Measurements from ENCODE around the gene PPM1A.

Gene PPM1A

DNA sequence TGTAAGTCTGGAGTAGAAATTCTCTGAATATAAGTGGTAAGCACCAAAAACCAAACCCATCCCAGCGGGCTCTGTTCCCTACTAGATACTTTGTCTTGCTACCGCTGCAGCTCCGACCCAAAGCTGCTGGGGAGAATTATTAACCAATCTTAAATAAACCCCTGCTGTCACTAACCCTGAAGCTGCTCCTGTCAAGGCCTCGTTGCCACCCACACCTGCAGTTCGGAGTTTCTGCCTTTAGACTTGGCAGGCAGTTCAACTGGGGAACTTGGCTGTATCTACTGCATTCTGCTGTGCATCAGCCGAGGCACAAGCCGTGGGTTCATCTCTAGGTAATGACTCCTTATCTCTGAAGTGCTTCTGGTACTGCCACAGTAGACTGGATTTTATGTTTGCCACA lies 55.5 kb downstream of the PPM1A start:
- Histone ChIP-seq H3K27me3 (ENCODE audit: insufficient read depth, poor library complexity, severe bottlenecking) (no peaks in the 10 kb centered on the region), H3K4me1 (ENCODE audit: insufficient read depth, poor library complexity, severe bottlenecking) (no peaks in the 10 kb centered on the region), H3K4me3 (ENCODE audit: severe bottlenecking) (no peak overlapping the region), H3K9me3 (ENCODE audit: severe bottlenecking) (no peaks in the 10 kb centered on the region), H3K27ac (ENCODE audit: poor library complexity, severe bottlenecking) (no peak overlapping the region), H3K36me3 (ENCODE audit: low read depth) (0 out of 2 replicates have a peak, but pooled peaks cover 4% of the 10 kb centered on the region)
- ATAC-seq (ENCODE audit: low read depth) (no peak), DNase-seq (ENCODE audit: low spot score) (no peak)
- TF ChIP-seq, protein P1, sequence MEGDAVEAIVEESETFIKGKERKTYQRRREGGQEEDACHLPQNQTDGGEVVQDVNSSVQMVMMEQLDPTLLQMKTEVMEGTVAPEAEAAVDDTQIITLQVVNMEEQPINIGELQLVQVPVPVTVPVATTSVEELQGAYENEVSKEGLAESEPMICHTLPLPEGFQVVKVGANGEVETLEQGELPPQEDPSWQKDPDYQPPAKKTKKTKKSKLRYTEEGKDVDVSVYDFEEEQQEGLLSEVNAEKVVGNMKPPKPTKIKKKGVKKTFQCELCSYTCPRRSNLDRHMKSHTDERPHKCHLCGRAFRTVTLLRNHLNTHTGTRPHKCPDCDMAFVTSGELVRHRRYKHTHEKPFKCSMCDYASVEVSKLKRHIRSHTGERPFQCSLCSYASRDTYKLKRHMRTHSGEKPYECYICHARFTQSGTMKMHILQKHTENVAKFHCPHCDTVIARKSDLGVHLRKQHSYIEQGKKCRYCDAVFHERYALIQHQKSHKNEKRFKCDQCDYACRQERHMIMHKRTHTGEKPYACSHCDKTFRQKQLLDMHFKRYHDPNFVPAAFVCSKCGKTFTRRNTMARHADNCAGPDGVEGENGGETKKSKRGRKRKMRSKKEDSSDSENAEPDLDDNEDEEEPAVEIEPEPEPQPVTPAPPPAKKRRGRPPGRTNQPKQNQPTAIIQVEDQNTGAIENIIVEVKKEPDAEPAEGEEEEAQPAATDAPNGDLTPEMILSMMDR (IDR thresholded peaks at IDR 0.05; ENCODE audit: poor library complexity, severe bottlenecking), result no peak

DNA sequence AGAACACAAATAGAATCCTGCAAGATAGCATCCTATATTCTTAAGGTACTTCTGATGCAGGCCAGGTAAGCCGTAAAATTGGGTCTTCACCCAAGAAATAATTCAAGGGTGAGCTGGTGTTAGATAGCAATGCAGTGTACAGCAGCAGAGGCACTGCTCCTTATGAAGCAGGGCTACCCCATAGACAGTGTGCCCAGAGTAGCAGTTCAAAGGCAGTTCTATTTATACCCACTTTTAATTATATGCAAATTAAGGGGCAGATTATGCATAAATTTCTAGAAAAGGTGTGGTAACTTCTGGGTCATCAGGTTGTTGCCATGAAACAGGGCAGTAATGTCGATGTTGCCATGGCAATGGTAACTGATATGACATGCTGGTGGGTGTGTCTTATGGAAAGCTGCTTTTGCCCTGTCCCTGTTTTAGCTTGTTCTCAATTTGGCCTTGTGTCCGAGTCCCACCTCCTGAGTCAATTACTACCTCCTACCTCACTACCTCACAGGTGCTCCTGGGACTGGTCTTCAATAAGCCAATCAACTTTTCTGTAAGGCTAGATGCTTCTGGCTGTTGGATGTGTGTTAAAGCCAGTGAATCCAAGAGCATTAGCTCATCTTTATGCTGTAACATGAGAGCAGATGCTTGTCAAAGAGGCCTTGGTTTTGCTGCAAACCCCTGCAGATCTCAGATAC lies 61.0 kb downstream of the PPM1A start:
- H3K4me3 ChIP-seq (ENCODE audit: severe bottlenecking), result no peak overlapping the region
- no peaks in the 10 kb centered on the region for H3K4me1 ChIP-seq (ENCODE audit: insufficient read depth, poor library complexity, severe bottlenecking)
- H3K9me3 ChIP-seq (ENCODE audit: severe bottlenecking), result no peaks in the 10 kb centered on the region
- DNase-seq (ENCODE audit: low spot score) (no peak), ATAC-seq (ENCODE audit: low read depth) (no peak)
- no peaks in the 10 kb centered on the region for H3K36me3 ChIP-seq (ENCODE audit: low read depth)
- TF ChIP-seq, protein P1 (IDR thresholded peaks at IDR 0.05; ENCODE audit: poor library complexity, severe bottlenecking), result no peak
- H3K27me3 ChIP-seq (ENCODE audit: insufficient read depth, poor library complexity, severe bottlenecking), result no peaks in the 10 kb centered on the region
- H3K27ac ChIP-seq (ENCODE audit: poor library complexity, severe bottlenecking), result no peak overlapping the region

DNA sequence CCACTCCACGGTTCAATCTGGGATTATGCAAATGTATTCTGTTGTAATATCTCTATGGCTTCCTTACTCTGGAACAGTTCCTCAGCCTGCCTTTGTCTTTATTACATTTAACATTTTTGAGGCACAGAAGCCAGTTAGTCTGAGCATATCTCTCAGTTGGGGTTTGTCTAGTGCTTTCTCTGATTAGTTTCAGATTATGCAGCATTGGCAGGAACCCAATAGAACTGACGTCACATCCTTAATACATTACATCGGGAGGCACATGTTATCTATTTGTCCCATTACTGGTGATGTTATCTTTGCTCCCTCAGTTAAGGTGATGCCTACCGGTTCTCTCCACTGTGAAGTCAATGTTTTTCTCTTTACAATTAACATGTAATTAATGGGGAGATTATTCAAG lies 62.4 kb downstream of the PPM1A start:
- DNase-seq (ENCODE audit: low spot score) (no peak), ATAC-seq (ENCODE audit: low read depth) (no peak)
- H3K4me3 ChIP-seq (ENCODE audit: severe bottlenecking), result no peak overlapping the region
- H3K36me3 ChIP-seq (ENCODE audit: low read depth), result no peaks in the 10 kb centered on the region
- H3K27me3 ChIP-seq (ENCODE audit: insufficient read depth, poor library complexity, severe bottlenecking), result no peaks in the 10 kb centered on the region
- no peak overlapping the region for H3K27ac ChIP-seq (ENCODE audit: poor library complexity, severe bottlenecking)
- H3K9me3 ChIP-seq (ENCODE audit: severe bottlenecking), result no peaks in the 10 kb centered on the region
- no peaks in the 10 kb centered on the region for H3K4me1 ChIP-seq (ENCODE audit: insufficient read depth, poor library complexity, severe bottlenecking)
- TF ChIP-seq, protein P1 (IDR thresholded peaks at IDR 0.05; ENCODE audit: poor library complexity, severe bottlenecking), result no peak

DNA sequence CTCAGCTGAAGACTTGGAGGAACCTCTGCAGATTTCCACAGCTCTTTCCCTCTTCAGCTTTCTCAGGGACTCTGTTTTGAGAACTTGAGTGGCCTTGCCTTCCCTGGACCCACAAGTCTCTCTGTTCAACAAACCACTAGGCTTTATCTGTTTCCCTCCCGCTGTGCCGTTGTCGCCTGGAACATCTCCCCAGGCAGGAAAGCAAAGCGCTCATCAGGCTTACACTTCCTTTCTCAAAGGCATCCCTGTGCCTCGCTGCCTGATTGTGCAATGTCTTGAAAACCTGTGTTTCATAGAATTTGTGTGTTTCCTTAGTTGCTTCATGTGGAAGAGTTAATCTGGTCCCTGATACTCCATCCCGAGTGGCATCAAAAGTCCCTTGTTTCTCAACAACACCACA lies 64.1 kb downstream of the PPM1A start:
- ATAC-seq (ENCODE audit: low read depth), result no peak
- H3K9me3 ChIP-seq (ENCODE audit: severe bottlenecking), result no peaks in the 10 kb centered on the region
- H3K4me1 ChIP-seq (ENCODE audit: insufficient read depth, poor library complexity, severe bottlenecking), result no peaks in the 10 kb centered on the region
- TF ChIP-seq, protein P1 (IDR thresholded peaks at IDR 0.05; ENCODE audit: poor library complexity, severe bottlenecking), result no peak
- H3K27ac ChIP-seq (ENCODE audit: poor library complexity, severe bottlenecking), result no peak overlapping the region
- no peaks in the 10 kb centered on the region for H3K36me3 ChIP-seq (ENCODE audit: low read depth)
- H3K4me3 ChIP-seq (ENCODE audit: severe bottlenecking), result no peak overlapping the region
- H3K27me3 ChIP-seq (ENCODE audit: insufficient read depth, poor library complexity, severe bottlenecking), result no peaks in the 10 kb centered on the region
- DNase-seq (ENCODE audit: low spot score), result no peak

DNA sequence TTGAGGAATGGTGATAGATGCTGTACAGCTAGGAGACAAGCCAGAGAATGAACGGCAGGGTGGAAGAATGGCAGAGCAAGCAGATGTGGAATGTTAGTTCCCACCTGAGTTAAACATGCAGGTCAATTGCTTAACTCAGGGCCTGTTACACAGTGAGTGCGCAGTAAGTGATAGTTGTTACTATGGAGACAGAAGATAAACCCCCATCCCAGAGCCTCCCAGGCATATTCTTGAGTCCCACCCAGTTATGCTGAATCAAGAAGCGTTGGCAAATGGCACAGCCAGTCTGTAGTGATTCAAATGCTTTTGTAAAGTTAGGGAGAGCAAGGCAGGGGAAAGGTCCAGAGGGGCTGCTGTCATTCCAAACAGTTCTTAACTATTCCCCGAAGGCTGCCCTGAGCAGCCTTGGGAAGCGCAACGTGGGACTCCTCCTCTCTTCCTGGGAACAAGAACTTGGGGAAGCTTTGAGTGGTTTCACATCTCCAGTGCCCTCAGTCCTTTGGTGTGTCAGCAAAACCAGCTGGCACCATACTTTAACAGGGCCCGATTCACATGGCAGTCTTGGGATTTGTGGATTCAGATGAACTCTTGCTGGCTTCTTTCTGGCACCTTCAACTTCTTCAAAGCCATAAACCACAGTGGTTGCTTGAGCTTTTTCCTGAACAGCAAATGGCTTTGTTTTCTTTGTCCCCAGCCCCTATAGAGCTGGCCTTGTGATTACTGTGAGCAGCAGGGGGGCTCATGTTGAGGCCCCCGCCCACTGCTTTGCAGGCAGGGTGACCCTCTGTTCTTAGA lies 66.4 kb downstream of the PPM1A start:
- Histone ChIP-seq H3K9me3 (ENCODE audit: severe bottlenecking) (no peaks in the 10 kb centered on the region), H3K4me3 (ENCODE audit: severe bottlenecking) (no peak overlapping the region), H3K4me1 (ENCODE audit: insufficient read depth, poor library complexity, severe bottlenecking) (no peaks in the 10 kb centered on the region), H3K27me3 (ENCODE audit: insufficient read depth, poor library complexity, severe bottlenecking) (no peaks in the 10 kb centered on the region), H3K27ac (ENCODE audit: poor library complexity, severe bottlenecking) (no peak overlapping the region), H3K36me3 (ENCODE audit: low read depth) (no peaks in the 10 kb centered on the region)
- ATAC-seq (ENCODE audit: low read depth) (no peak), DNase-seq (ENCODE audit: low spot score) (no peak)
- TF ChIP-seq, protein P1 (IDR thresholded peaks at IDR 0.05; ENCODE audit: poor library complexity, severe bottlenecking), result no peak

Measured in RWPE2 (cell line).